Measurements from ENCODE around the gene PROB1. TPM values are rescaled to one million over a fixed set of nuclear protein-coding genes. Genes with fewer than 3 reads are reported as not detected.

The PROB1 gene
- total and polyA plus RNA-seq, 2 experiments from 2014 or later: 0.10 to 0.63 TPM

DNA sequence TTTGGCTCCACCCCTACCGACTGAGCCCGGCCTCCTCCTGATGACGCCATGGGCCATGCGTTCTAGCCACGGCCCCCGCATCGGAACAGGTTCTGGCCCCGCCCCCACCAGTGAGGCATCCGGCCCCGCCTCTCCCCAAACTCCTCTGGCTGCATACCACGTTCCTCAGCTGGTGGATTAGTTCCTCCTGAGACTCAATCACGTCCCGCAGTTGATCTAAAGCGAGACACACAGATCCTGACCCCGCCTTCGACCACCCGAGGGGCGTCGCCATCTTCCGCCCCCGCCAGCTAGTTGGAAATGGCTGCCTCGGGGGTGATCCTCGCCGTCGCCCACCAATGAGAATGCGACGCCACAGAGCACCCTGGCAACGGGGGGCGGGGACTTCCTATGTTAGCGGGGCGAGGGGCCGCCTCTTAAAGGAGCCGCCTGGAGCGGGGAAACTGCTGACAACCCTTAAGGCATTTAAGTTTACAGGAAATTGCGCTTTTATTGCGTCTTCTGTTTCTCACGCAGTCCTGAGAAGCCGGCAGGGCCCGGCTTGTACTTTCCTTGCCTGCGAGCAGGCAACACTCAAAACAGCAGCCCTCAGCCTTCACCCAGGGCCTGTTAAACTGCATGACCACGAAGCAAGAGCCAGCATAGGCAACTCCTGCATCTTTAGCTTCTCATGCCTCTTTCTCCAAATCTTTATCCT, 9.0 kb upstream of the PROB1 start, which contains the start of gene SPATA24:
SPATA24 (minus strand) TSS at position 303 of the 697 bp plus-strand sequence; CDS start at position 274, 29 bp downstream.
- WGBS (ENCODE audit: low lambda C conversion rate, missing lambda C conversion rate): 1% methylated on average over 39 of the region's 41 CpGs

DNA sequence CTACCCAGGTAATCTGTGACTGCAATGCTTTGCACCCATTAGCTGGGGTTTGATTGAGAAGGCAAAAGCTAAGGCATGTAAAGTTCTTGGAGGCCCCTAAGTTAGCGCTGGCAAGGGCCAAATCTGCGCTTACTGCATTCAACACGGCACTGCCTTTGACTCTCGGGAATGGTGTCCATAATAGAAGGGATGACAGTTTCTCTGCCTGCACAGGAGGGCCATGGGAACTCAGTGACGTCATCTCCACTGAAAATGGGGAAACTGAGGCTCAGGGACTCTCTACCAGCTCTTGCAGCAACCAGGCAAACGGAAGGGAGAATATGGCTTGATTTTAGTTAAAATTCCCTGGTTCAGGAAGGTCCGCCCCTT, 8.5 kb upstream of the PROB1 start:
- Histone ChIP-seq H3K27me3 (no peaks in the 10 kb centered on the region), H3K36me3 (replicated peaks; ENCODE audit: insufficient read depth, low read depth) (no peaks in the 10 kb centered on the region), H3K4me2 (peak overlapping the region; percentile 83), H4K20me1 (ENCODE audit: insufficient read depth, poor library complexity, severe bottlenecking) (no peaks in the 10 kb centered on the region), H3K4me3 (peak overlapping the region; percentile 28), H3K9me2 (replicated peaks; ENCODE audit: insufficient read depth) (no peaks in the 10 kb centered on the region), H3K79me2 (no peaks in the 10 kb centered on the region), H3K4me1 (ENCODE audit: insufficient read depth) (peaks cover 6% of the 10 kb centered on the region), H3K27ac (peak overlapping the region; percentile 91), H3K9me3 (ENCODE audit: low read depth) (no peaks in the 10 kb centered on the region), H2AFZ (peak overlapping the region; percentile 34)
- WGBS (ENCODE audit: low lambda C conversion rate, missing lambda C conversion rate): 29% methylated on average over 7 of the region's 7 CpGs
- no peak for DNase-seq (ENCODE audit: low spot score)
- TF ChIP-seq EZH2phosphoT487 (IDR thresholded peaks at IDR 0.05; ENCODE audit: low read depth, severe bottlenecking, unreplicated experiment) (no peak), EZH2 (IDR thresholded peaks at IDR 0.05; ENCODE audit: borderline replicate concordance) (no peak)
- TF ChIP-seq, protein P1, sequence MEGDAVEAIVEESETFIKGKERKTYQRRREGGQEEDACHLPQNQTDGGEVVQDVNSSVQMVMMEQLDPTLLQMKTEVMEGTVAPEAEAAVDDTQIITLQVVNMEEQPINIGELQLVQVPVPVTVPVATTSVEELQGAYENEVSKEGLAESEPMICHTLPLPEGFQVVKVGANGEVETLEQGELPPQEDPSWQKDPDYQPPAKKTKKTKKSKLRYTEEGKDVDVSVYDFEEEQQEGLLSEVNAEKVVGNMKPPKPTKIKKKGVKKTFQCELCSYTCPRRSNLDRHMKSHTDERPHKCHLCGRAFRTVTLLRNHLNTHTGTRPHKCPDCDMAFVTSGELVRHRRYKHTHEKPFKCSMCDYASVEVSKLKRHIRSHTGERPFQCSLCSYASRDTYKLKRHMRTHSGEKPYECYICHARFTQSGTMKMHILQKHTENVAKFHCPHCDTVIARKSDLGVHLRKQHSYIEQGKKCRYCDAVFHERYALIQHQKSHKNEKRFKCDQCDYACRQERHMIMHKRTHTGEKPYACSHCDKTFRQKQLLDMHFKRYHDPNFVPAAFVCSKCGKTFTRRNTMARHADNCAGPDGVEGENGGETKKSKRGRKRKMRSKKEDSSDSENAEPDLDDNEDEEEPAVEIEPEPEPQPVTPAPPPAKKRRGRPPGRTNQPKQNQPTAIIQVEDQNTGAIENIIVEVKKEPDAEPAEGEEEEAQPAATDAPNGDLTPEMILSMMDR (IDR thresholded peaks at IDR 0.05; ENCODE audit: poor library complexity): no peak

More for the DNA sequence above, 9.0 kb upstream of the PROB1 start, which contains the start of gene SPATA24:
- Histone ChIP-seq H3K4me1 (ENCODE audit: insufficient read depth) (peaks cover 6% of the 10 kb centered on the region), H2AFZ (peak within 1 kb of the TSS; percentile 54), H3K36me3 (replicated peaks; ENCODE audit: insufficient read depth, low read depth) (no peaks in the 10 kb centered on the region), H4K20me1 (ENCODE audit: insufficient read depth, poor library complexity, severe bottlenecking) (no peaks in the 10 kb centered on the region), H3K4me2 (peak within 1 kb of the TSS; percentile 83), H3K27ac (peak within 1 kb of the TSS; percentile 91), H3K4me3 (peak within 1 kb of the TSS; percentile 28), H3K9me3 (ENCODE audit: low read depth) (no peaks in the 10 kb centered on the region), H3K9me2 (replicated peaks; ENCODE audit: insufficient read depth) (no peaks in the 10 kb centered on the region), H3K79me2 (no peaks in the 10 kb centered on the region), H3K27me3 (no peaks in the 10 kb centered on the region)
- peak; percentile 99 for DNase-seq (ENCODE audit: low spot score)
- TF ChIP-seq EZH2phosphoT487 (IDR thresholded peaks at IDR 0.05; ENCODE audit: low read depth, severe bottlenecking, unreplicated experiment): no peak
- no peak for TF ChIP-seq EZH2 (IDR thresholded peaks at IDR 0.05; ENCODE audit: borderline replicate concordance)

DNA sequence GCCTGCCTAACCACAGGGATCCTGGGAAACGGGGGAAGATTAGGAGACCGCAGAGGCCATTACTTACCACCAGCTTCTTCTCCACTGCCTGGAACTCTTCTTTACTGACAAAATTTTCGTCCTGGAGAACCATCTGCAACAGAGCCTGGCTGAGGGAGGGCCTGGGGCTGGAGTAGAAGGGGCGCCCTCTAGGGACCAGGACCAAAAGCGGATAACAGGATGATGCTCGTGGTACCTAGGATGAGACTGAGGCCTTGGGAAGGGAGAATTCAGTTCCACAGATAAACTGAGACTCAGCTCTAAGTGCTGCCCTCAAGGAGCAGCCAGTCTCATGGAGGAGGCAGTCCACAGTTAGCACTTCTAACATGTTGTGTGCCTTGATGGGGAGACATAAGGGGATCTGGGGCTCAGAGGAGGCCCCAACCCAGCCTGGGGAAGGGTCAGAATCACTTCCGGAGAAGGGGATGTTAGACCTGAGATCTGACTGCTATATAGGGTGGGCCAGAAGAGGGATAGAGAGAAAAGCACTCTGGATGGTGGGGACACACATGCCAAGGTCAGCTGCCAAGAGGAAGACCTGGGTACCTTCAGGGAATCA, 7.8 kb upstream of the PROB1 start:
- Histone ChIP-seq H3K4me3 (no peak overlapping the region), H3K27ac (no peak overlapping the region)

More for the DNA sequence above, 7.8 kb upstream of the PROB1 start:
- Histone ChIP-seq H4K20me1 (ENCODE audit: insufficient read depth, poor library complexity, severe bottlenecking) (no peaks in the 10 kb centered on the region), H3K27me3 (no peaks in the 10 kb centered on the region), H2AFZ (no peak overlapping the region), H3K9me3 (ENCODE audit: low read depth) (no peaks in the 10 kb centered on the region), H3K36me3 (replicated peaks; ENCODE audit: insufficient read depth, low read depth) (no peaks in the 10 kb centered on the region), H3K4me1 (ENCODE audit: insufficient read depth) (peaks cover 6% of the 10 kb centered on the region), H3K79me2 (no peaks in the 10 kb centered on the region), H3K9me2 (replicated peaks; ENCODE audit: insufficient read depth) (no peaks in the 10 kb centered on the region), H3K4me2 (peak overlapping the region; percentile 83)
- 72% methylated on average over 7 of the region's 7 CpGs for WGBS (ENCODE audit: low lambda C conversion rate, missing lambda C conversion rate)
- DNase-seq (ENCODE audit: low spot score): no peak
- TF ChIP-seq EZH2phosphoT487 (IDR thresholded peaks at IDR 0.05; ENCODE audit: low read depth, severe bottlenecking, unreplicated experiment): no peak
- TF ChIP-seq, protein P1 (IDR thresholded peaks at IDR 0.05; ENCODE audit: poor library complexity): peak; percentile 26

Data from hepatocyte (in vitro differentiated cells).